Jurkat, Clone E6-1 (cell line): ENCODE data around the gene NTSR1.
A peak's percentile ranks its signal among the peaks of the same experiment; 100 is the strongest.

Experiments
- DNase-seq: peaks from one replicate; pipeline ENCODE4 v3.0.0-alpha.2; 2011; ENCODE audit warnings: low read depth, low spot score
- H3K4me3 ChIP-seq: 2 replicates; pipeline ENCODE4 v1.5.1; 2011; ENCODE audit warnings: mild to moderate bottlenecking, low read length, control low read depth, moderate library complexity

NTSR1 gene

DNA sequence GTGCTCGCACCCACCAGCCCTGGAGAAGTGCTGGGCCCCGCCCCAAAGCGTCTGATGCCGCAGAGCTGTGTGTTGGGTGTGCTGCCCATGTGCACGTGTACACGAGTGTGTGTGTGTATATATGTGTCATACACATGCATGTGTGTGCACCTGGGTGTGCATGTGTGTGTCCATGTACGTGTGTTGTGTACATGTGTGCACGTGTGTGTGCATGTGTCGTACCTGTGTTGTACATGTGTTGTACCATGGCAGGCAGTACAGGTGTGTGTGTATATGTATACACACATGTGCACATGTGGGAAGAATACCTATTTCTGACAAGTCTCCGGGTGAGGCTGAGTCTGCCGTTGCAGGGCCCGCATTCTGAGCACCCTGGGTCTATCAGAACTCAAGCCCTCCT, 81.4 kb downstream of the NTSR1 start:
- H3K4me3 ChIP-seq = no peak overlapping the region
- DNase-seq = no peak

DNA sequence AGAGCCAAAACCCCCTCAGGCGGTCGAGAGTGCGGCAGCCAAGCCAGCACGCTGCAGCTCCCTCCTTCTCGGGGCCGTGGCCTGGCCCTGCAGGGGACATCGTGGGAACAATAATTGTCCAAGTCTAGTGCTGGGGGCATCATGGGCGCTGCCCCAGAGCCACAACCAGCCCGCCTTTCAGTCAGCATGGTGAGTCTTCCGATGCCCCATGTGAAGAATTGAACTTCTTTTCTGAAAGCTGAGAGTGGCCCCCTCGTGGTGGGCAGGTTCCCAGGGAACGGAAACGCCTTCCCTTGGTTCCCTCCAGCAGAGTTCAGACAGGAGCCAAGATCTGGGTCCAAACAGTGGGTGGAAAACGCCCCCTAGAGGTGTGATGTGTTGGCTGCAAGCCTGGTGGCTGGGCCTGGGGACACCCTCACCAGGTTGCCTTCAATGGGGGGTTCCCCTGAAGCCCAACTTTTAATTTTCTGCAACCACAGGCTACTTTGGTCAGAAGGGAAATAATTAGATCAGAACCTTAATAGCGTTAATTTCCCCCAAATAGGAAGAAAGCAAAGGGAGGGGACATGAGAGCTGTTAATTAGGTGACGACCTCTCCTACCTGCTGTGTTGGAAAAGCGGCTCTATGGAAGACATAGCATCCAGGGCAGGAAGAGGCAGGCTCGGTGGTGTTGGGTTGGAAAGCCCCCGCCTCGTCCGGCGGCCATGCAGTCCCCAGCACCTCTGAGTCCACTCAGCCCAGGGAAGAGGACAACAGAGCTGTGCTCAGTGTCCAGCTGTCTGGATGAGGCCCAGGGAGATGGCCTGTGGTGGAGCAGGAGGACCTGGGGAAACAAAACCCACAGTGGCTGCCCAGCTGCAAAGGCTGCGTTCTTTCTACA, 82.9 kb downstream of the NTSR1 start:
- DNase-seq = peak; percentile 87
- no peak overlapping the region for H3K4me3 ChIP-seq

DNA sequence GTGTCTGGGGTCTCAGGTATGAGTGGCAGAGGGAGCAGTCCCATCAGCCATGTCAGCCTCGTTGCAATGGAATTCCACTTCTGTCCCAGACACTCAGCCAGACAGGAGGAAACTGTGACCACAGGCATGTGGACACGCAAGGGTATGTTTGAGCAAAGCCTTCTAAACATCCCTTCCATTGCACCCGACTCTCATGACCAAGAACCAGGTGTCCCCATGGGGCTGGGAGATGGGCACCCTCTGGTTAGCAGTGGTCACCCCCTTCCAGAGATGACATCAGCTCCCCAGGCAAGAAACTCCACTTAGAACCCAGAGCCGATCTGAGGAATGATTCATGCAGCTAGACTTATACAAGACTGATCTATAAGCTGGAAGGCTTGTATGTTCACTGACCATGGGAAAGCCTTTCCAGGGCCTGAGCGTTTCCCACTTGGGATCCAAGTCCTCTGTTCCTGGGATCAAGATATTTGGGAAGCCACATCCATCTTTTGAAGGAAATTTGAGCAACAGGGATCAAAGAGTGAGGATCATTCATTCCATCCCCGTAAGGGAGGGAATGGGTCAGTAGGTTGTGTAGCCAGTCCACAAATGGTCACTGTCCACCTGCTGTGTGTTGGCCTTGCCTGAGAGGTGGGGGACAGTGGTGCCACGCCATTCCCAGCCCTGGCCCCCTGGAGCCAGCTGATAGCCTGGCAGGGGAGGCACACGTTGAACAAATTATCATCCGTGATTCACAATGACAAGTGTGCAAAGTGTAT, 83.7 kb downstream of the NTSR1 start:
- DNase-seq = no peak
- no peak overlapping the region for H3K4me3 ChIP-seq

DNA sequence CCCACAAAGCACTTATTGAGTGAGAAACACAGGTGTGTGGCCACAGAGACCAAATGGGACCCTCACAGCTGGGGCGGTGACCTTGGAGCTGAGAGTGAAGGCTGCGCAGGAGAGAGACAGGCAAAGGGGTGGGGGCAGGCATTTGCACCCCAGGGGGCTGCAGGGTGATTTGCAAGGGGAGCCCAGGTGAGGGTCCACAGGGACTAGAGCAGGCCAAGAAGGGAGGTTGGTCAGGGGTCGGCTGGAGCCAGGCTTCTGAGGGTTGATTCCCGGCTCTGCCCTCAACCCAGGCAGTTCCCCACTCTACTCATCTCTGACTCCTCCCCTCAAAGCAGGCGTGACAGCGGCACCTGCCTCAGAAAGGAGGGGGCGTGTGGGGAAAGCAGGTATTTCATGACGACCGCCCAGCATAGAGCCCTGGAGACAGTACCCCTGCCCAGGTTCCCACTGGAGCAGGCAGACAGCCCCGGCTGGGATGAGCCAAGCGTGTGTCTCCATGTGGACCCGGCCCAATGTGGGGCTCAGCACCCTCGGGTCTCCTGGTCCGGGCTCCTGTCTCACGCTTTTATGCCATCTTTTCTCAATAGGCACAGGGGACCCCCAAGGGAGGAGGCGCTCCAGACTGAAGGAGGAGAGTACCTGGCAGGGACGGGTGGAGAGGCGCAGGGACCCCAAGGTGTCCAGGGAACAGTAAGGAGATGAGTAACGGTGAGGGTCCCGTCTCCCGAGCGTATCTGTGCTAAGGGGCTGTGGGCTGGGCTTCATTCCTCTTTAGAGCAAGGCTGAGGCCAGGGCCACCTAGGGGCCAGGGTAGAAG, 84.5 kb downstream of the NTSR1 start:
- no peak for DNase-seq
- no peak overlapping the region for H3K4me3 ChIP-seq

DNA sequence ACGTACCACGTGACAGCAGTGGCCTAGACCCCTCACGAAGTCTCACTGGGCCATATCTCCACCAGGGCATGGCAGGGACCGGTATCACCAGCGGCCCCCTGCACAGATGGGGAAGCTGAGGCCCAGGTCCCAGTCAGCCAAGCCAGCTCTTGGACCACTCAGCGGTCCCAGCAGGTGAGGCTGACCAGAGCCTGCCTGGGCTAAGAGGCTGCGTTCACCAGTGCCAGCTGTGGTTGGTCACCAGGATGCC, 85.0 kb downstream of the NTSR1 start:
- H3K4me3 ChIP-seq = peak overlapping the region; percentile 47
- DNase-seq = no peak

DNA sequence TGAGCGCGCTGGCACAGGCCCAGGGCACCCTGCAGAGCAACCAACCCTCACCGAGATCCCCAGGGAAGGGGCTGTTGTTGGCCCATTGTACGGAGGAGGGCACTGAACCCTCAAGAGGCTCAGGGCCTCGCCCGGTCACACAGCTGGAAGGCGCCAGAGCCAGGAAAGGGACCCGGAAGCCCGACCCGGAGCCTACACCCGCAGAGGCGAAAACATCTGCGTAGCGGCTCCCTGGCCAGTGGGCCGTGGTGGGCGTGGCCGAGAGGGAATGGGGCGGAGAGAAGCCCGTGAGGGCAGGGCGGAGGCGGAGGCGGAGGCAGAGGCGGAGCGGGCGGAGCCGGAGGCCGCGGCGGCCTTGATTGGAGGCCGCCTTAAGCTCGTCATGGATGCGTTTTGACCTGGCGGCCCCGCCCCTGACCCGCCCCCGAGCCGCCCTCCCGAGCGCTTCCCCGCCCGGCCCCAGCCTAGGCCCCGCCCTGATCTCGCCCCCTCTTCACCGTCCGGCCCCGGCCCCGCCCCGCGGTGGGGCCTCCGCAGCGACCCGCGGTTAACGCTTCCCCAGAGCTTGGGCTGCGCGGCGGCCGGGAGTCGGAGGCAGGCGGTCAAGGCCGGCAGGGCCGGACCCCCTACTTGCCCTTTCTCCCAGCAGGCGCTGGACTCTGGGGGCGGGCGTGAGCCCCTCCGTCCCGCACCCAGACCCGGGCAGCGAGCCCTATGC, 85.5 kb downstream of the NTSR1 start:
- peak; percentile 82 for DNase-seq
- H3K4me3 ChIP-seq = peak overlapping the region; percentile 74

DNA sequence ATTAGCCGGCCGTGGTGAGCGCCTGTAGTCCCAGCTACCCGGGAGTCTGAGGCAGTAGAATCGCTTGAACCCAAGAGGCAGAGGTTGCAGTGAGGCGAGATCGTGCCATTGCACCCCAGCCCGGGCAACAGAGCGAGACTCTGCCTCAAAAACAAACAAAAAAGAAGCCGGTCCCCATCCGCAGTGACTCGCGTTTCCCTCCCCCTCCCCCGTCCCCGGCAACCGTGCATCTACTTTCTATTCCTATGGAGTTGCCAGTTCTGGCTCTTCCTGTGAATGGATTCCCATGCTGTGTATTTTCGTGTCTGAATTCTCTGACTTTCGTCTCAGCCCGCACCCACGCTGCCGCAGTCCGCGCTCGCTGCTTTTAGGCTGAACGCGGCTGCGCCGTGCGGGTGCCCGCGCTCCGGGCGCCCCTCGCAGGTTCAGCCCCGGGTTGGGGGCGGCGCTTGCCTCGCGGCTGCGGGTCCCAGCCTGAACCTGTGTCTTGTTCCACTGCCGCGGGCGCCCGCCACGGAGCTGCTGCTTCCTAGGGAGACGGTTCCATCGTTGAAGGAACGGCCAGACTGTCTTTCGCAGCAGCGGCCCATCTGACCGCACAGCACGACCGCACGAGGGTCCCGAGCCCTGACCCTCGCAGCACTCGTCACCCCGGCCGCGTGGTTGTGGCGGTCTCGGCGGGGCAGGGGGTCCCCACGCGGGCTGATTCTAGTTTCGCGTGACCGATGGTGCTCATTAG, 86.6 kb downstream of the NTSR1 start:
- peak; percentile 73 for DNase-seq
- peak overlapping the region; percentile 74 for H3K4me3 ChIP-seq

DNA sequence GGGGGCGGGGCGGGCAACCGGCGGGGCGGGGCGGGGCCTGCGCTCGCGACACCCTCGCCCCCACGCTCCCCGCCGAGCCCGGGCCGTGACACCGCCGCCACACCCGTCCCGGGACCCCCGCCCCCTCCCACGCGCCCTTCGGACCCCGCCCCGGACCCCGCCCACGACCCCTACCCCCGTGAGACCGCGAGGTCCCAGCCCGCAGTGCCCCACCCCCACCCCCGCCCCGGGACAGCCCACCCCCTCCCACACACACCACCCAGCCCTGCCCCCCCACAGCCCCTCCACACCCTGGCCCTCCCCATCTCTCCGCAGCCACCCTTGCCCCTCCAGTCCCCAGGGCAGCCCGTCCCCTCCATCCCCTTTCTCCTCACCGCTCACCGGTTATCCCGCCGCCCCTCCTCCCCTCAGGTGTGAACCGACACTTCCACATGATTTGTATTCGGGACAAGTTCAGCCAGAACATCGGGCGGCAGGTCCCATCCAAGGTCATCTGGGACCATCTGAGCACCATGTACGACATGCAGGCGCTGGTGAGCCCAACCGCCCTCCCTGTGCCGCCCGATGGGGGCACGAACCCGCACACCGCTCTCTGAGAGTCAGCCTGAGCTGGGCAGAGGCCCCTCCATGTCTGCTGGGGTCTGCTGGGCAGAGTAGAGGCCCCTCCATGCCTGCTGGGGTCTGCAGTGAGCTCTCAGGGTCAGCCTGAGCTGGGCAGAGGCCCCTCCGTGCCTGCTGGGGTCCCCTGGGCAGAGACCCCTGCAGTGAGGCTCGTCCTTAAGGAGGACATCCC, 88.3 kb downstream of the NTSR1 start:
- DNase-seq = no peak
- peak overlapping the region; percentile 56 for H3K4me3 ChIP-seq

DNA sequence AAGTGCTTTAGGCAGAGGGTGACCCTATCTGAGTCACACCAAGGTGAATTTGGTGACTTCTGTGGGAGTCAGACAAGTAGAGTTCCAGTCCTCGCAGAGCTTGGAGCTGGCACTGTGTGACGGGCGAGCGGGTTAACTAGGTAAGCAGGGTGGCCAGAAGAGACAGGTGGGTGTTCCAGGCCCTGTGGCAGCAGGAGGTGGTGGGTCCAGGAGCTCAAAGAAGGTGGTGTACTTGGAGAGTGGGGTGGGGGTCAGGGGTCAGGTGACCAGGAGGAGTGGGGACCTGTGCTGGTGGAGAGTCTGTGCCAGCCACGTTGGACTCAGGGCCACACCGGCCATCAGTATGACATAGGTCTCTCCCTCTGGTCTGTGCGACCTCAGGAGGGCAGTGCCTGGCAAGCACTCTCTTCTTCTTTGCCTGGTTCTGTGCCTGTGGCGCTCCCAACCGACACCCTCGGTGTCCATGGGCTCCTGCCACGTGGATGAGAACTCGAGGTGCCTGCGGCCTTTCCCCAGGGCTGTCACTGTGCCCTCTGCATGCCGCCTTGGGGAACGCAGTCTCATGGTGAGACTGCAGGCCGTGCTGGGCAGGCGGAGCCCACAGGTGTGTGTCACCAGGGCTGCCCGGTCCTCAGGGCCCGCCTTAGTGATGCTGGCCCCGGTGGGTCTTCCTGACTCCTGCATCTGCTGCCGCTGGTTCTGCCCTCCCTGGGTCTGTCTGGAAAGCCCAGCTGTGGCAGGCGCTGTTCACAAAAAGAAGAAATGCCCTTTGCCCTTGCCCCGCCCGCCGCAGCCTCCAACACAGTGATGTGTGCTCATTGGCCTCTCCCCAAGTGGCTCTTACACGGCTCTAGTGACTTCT, 89.3 kb downstream of the NTSR1 start:
- H3K4me3 ChIP-seq = no peak overlapping the region
- DNase-seq = no peak

DNA sequence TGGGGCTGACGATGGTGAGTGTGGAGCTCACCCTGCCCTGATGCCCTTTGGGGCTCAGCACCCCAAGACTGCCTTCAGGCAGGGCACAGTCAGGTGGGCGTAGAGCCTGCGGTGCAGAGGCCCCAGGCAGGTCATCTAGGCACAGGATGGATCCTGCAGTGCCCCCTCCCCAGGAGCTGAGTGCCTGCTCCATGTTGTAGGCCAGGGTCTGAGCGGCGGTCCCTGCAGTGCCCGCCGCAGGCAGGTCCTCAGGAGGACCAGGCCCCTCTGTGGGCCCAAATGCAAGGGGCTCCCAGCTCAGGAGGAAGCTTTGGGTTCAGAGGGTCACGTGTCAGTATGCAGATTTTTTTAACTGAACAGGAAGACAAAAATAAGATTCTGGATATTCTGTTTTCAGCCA, 90.4 kb downstream of the NTSR1 start:
- no peak for DNase-seq
- H3K4me3 ChIP-seq = no peak overlapping the region

DNA sequence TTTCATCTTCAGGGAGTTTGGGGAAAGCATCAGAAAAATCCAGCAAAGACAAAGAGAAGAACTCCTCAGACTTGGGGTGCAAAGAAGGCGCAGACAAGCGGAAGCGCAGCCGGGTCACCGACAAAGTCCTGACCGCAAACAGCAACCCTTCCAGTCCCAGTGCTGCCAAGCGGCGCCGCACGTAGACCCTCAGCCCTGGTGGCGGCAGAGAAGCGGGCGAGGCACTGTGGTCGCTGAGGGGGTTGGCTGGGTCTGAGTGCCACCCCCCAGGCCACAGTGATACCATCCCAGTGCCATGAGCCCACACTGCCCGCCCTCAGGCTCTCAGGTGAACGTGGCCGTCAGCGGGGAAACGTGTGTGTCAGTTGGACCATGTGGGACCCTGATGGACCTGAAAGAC, 90.8 kb downstream of the NTSR1 start:
- no peak for DNase-seq
- H3K4me3 ChIP-seq = no peak overlapping the region

DNA sequence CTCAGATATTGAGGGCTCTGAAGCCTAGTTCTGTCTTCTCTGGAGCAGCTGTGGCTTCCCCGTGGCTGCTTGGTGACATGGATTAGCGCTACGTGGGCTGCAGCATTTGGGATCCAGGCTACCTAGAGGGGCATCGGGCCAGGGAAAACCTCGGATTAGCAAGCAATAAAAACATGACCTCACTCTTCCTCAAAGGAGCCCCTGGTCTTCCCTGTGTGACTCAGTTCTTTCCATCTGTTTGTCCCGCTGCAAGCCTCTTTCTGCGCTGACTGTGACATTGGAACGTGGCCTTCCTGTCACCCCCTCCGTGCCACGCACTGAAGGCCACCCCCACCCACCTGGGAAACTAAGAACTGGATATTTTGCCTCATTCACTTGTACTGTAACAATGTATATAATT, 91.2 kb downstream of the NTSR1 start:
- no peak overlapping the region for H3K4me3 ChIP-seq
- no peak for DNase-seq

DNA sequence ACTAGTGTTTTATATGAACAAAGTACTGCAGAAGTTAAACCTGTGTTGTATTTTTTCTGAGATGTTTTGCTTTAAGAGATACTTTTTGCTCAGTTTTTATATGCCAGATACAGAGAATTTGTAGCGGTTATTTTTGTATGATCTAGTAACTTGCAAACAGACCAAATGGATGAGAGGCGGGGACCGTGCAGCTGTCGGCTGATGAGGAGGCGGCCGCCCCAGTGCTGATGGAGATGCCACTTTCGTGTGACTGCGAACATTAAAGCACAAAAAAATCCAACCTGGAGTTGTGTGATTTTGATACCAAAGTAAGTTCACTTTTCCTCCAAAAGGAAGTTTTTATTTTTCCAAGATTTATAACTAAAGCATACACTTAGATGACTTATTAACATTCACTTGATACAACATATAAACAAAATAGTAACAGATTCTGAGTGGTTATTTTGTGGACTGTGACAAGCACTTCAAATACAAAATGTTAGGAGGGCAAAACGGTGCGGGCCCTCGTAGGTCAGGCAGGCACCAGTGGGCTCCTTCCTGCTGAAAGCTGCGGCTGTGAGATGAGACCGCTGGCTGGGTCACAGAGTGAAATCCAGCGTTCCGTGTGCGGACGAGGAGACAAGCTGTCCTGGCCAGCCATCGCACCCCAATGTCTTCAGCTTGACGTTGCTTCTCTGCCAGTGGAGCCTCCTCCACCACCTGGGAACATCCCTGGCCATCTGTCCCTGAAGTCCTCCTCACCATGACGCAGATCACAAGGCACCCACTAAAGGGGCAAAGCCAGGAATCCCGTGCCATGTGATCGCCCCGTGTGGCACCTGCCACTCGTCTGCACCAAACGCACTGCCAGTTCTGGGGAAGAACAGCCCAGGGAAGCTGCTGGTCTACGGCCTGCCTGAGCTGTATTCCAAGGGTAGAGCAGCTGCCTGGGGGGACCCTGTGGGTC, 92.0 kb downstream of the NTSR1 start:
- DNase-seq = no peak
- H3K4me3 ChIP-seq = no peak overlapping the region

DNA sequence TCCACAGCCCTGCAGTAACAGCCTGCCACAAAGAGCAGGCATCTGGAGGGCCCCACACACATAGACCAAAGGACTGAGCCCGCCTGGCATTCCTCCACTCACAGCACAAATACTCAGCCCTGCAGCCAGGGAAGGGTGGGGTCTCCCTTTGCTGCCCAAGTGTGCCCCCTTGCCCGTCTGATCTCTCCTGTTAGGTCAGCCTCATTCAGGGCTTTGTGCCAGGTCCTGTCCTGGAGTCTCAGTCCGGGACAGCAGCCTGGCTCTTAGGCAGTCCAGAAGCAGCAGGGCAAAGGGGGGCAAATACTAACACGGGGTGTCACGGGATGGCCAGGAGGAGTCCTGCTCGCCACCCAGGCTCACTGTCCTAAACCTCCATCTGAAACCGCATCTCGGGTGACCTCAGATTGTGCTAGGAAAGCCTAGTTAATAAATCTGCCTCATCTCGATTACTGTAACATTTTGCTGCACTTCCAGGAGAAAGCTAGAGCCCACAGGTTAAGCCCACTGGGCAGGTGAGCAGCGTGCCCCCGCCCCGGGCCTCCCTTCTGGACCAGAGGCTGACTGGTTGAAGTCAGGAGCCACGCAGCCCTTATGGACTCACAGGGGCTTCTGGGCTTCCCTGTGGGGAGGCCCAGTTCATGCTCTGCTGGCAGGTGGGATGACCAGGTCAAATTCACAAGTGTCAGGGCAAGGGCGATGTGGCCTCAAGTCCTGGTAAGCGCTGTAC, 92.8 kb downstream of the NTSR1 start:
- DNase-seq = no peak

DNA sequence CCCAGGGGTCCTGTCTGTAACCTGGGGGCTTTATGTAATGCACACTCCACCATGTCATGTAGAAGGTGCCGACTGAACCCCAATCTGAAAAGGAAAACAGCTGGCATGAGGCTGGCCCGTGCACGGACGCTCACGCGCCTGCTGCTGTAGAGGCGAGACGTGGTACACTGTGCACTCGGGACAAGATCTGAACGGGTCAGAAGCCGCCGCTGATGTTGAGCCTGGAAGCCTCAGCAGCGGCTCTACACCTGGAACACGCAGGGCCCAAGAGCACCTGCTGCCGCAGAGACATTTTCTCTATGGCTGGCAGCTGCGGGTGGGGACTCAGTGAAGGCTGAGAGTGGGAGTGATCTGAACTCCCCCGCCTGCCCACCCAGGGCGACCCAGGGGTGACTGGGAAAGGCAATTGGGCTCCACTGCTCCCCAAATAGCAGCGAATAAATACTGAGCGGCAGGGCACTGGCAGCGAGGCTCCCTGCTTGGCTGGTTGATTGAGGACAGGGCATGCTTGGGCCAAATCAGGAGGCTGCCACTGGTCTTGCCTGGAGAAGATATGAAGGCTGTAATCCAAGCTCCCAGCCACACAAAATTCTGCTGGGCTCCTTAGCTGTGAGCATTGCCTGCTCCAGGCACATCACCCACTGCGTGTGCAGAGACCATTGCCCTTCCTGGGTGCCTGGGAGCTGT, 93.5 kb downstream of the NTSR1 start:
- DNase-seq = no peak
- H3K4me3 ChIP-seq = no peak overlapping the region

More for the DNA sequence above, 92.8 kb downstream of the NTSR1 start:
- H3K4me3 ChIP-seq = no peak overlapping the region
